Measurements from ENCODE around the gene CLDND1. TPM values are rescaled to one million over a fixed set of nuclear protein-coding genes. Genes with fewer than 3 reads are reported as not detected.

Gene CLDND1
- total and polyA plus RNA-seq, 2 donors (not counting 1 experiment from before 2014, with no cell fraction given) = 69.4 to 134 TPM

DNA sequence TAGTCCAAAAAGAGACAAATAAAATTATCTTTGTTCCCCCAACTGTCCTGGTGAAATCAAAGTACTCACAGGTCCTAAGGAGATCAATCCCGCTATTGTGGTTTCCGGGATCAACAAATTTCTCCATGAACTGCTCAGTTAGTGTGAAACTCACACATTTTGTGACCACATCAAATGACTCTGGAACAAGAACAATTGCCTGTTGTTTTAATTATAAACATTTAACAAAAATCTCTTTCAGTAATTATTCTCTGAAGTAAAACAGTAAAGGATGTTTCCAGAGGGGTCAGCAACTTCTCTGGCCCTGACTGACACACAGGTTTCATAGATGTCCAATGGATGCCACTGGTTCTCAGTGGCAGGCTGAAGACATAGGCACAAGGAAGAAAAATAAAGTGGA lies 3.9 kb downstream of the CLDND1 start:
- H3K4me1 Mint-ChIP-seq = peaks cover 37% of the 10 kb centered on the region
- no peaks in the 10 kb centered on the region for H3K9me3 Mint-ChIP-seq (ENCODE audit: insufficient read depth)
- H3K4me1 ChIP-seq (ENCODE audit: control insufficient read depth in 2 of 2, insufficient read depth in 2 of 2, low read length in 2 of 2) = peaks cover 13 to 15% of the 10 kb centered on the region in 2 donors
- H3K9ac ChIP-seq (ENCODE audit: low read length) = no peak overlapping the region
- ATAC-seq (ENCODE audit: low read depth) (no peak), DNase-seq (no peak)
- H3K9me3 ChIP-seq (ENCODE audit: control extremely low read depth in 1 of 3, control insufficient read depth in 2 of 3, insufficient read depth in 1 of 3, low read length in 2 of 3) = no peaks in the 10 kb centered on the region
- H3K4me2 ChIP-seq (replicated peaks; ENCODE audit: low read depth, low read length, poor library complexity, severe bottlenecking) = no peak overlapping the region
- no peak overlapping the region for H3K4me3 Mint-ChIP-seq
- intact Hi-C loops (cut with micrococcal nuclease) = no loop called here
- no peak overlapping the region for H3K27ac Mint-ChIP-seq
- WGBS (ENCODE audit: insufficient coverage) = 100% methylated on average over 2 of the region's 2 CpGs
- peaks cover 13 to 27% of the 10 kb centered on the region in 2 experiments for H3K36me3 ChIP-seq (replicated peaks in 1 of 2; ENCODE audit: control extremely low read depth in 1 of 2, control insufficient read depth in 1 of 2, extremely low read depth in 1 of 2, insufficient read depth in 2 of 2, low read length in 1 of 2)
- H3K27me3 Mint-ChIP-seq = no peaks in the 10 kb centered on the region
- no peak overlapping the region for H2AFZ ChIP-seq (ENCODE audit: insufficient read depth, low read depth, low read length, poor library complexity, severe bottlenecking)
- ChIA-PET CTCF (no interaction called here), POLR2A (no interaction called here)
- H3K27me3 ChIP-seq (replicated peaks in 1 of 4; ENCODE audit: control extremely low read depth in 1 of 4, control insufficient read depth in 3 of 4, insufficient read depth in 4 of 4, low read length in 3 of 4) = no peaks in the 10 kb centered on the region
- peaks cover 25% of the 10 kb centered on the region for H3K79me2 ChIP-seq (ENCODE audit: control insufficient read depth, insufficient read depth, low read length)
- no peak overlapping the region for H3K27ac ChIP-seq (ENCODE audit: low read length in 2 of 2)
- no peaks in the 10 kb centered on the region for H4K20me1 ChIP-seq (ENCODE audit: control insufficient read depth, insufficient read depth, low read length, poor library complexity, severe bottlenecking)
- H3K4me3 ChIP-seq (ENCODE audit: control extremely low read depth in 1 of 5, extremely low read depth in 1 of 5, insufficient read depth in 1 of 5, low read depth in 2 of 5, low read length in 4 of 5) = no peak overlapping the region
- no peak for TF ChIP-seq EZH2 (IDR thresholded peaks at IDR 0.05; ENCODE audit: borderline replicate concordance, insufficient read depth, low read depth, low read length, poor library complexity, severe bottlenecking)
- TF ChIP-seq, protein P1, sequence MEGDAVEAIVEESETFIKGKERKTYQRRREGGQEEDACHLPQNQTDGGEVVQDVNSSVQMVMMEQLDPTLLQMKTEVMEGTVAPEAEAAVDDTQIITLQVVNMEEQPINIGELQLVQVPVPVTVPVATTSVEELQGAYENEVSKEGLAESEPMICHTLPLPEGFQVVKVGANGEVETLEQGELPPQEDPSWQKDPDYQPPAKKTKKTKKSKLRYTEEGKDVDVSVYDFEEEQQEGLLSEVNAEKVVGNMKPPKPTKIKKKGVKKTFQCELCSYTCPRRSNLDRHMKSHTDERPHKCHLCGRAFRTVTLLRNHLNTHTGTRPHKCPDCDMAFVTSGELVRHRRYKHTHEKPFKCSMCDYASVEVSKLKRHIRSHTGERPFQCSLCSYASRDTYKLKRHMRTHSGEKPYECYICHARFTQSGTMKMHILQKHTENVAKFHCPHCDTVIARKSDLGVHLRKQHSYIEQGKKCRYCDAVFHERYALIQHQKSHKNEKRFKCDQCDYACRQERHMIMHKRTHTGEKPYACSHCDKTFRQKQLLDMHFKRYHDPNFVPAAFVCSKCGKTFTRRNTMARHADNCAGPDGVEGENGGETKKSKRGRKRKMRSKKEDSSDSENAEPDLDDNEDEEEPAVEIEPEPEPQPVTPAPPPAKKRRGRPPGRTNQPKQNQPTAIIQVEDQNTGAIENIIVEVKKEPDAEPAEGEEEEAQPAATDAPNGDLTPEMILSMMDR (IDR thresholded peaks at IDR 0.05) = no peak

DNA sequence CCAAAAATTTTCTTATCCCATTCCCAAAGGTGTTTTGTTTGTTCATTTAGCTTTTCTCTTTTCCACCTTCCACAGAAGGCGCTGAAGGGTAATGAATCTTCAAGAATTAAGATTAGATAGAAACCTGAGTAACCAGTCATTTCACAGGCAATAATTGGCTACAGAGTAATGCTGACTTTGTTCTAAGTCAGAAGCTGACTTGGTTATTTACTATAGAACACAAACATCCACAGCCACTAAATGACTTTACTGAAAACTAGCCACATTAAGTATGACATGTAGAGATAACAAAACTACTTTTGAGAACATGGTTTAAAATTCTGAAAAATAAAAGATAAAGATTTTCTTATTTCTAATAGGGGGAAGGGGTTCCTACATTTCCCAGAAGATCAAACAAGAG lies 7.8 kb downstream of the CLDND1 start:
- no peaks in the 10 kb centered on the region for H3K27me3 Mint-ChIP-seq
- Histone ChIP-seq H3K4me1 (ENCODE audit: control insufficient read depth in 2 of 2, insufficient read depth in 2 of 2, low read length in 2 of 2) (no peaks in the 10 kb centered on the region), H3K79me2 (ENCODE audit: control insufficient read depth, insufficient read depth, low read length) (peaks cover 5% of the 10 kb centered on the region), H3K27me3 (replicated peaks in 1 of 4; ENCODE audit: control extremely low read depth in 1 of 4, control insufficient read depth in 3 of 4, insufficient read depth in 4 of 4, low read length in 3 of 4) (no peaks in the 10 kb centered on the region), H3K4me3 (ENCODE audit: control extremely low read depth in 1 of 5, extremely low read depth in 1 of 5, insufficient read depth in 1 of 5, low read depth in 2 of 5, low read length in 4 of 5) (no peak overlapping the region), H3K36me3 (replicated peaks in 1 of 2; ENCODE audit: control extremely low read depth in 1 of 2, control insufficient read depth in 1 of 2, extremely low read depth in 1 of 2, insufficient read depth in 2 of 2, low read length in 1 of 2) (peaks cover 14 to 36% of the 10 kb centered on the region in 2 experiments), H2AFZ (ENCODE audit: insufficient read depth, low read depth, low read length, poor library complexity, severe bottlenecking) (no peak overlapping the region), H3K9me3 (ENCODE audit: control extremely low read depth in 1 of 3, control insufficient read depth in 2 of 3, insufficient read depth in 1 of 3, low read length in 2 of 3) (no peaks in the 10 kb centered on the region), H3K27ac (ENCODE audit: low read length in 2 of 2) (no peak overlapping the region), H3K9ac (ENCODE audit: low read length) (no peak overlapping the region), H3K4me2 (replicated peaks; ENCODE audit: low read depth, low read length, poor library complexity, severe bottlenecking) (no peak overlapping the region), H4K20me1 (ENCODE audit: control insufficient read depth, insufficient read depth, low read length, poor library complexity, severe bottlenecking) (no peaks in the 10 kb centered on the region)
- DNase-seq (no peak), ATAC-seq (ENCODE audit: low read depth) (no peak)
- TF ChIP-seq, protein P1 (IDR thresholded peaks at IDR 0.05) = no peak
- TF ChIP-seq EZH2 (IDR thresholded peaks at IDR 0.05; ENCODE audit: borderline replicate concordance, insufficient read depth, low read depth, low read length, poor library complexity, severe bottlenecking) = no peak
- no CpG with 5 or more reads among the region's 1 CpG for WGBS (ENCODE audit: insufficient coverage)
- H3K4me3 Mint-ChIP-seq = no peak overlapping the region
- ChIA-PET CTCF (no interaction called here), POLR2A (no interaction called here)
- intact Hi-C loops (cut with micrococcal nuclease) = no loop called here
- no peaks in the 10 kb centered on the region for H3K9me3 Mint-ChIP-seq (ENCODE audit: insufficient read depth)
- no peak overlapping the region for H3K27ac Mint-ChIP-seq
- peaks cover 15% of the 10 kb centered on the region for H3K4me1 Mint-ChIP-seq

All from B cell (primary cell).